CD4-positive, alpha-beta T cell treated with Interleukin-6 at 100 ng/mL for 8 hours (primary cell): Measurements from ENCODE around the gene KHNYN.
"Not testable (repeated sequence)": the region's sequence is repeated elsewhere in the genome, so short reads cannot be mapped to it uniquely, and the experiment has no call there.

ENCODE experiments used
- DNase-seq: peaks from one replicate; pipeline ENCODE4 v3.0.0-alpha.2; 2020; ENCODE audit warnings: mixed read lengths, low spot score

KHNYN gene

DNA sequence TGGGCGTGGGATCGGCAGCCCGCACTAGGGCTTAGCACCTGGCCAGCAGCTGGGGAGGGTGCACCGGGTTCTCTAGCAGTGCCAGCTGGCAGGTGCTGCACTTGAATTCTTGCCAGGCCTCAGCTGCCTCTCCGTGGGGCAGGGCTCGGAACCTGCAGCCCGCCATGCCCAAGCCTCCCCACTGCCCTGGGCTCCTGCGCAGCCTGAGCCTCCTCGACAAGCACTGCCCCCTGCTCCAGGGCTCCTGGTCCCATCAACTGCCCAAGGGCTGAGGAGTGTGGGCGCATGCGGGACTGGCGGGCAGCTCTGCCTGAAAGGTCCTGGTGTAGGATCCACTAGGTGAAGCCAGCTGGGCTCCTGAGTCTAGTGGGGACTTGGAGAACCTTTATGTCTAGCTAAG is 43.5 kb downstream of the KHNYN start:
- no peak for DNase-seq

DNA sequence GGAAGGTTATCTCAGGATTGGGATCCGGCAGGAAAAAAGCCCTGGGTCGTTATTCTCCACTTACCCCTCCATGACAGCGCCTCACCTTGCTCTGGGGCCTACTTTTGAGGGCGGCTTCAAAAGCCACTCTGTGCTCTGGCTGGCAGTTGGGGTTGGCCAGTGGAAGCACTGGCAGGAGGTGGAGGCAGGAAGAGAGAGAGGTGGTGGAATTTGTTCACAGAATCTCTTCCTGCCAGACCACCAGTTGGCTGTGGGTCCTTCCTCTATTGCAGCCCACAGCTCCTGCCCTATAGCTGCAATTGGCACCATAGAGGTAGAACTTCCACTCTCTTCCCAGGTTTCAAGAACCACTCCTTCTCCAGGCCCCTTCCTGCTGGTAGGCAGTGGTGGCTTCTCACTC is 45.5 kb downstream of the KHNYN start:
- no peak for DNase-seq

DNA sequence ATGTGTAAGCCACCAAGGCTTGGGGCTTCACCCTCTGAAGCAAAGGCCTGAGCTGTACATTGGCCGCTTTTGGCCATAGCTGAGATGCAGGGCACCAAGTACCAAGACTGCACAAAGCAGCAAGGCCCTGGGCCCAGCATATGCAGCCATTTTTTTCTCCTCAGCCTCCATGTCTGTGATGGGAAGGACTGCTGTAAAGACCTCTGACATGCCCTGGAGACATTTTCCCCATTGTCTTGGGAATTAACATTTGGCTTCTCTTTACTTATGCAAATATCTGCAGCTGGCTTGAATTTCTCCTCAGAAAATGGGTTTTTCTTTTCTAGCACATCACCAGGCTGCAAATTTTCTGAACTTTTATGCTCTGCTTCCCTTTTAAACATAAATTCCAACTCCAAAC is 50.2 kb downstream of the KHNYN start:
- DNase-seq, result not testable (repeated sequence)

DNA sequence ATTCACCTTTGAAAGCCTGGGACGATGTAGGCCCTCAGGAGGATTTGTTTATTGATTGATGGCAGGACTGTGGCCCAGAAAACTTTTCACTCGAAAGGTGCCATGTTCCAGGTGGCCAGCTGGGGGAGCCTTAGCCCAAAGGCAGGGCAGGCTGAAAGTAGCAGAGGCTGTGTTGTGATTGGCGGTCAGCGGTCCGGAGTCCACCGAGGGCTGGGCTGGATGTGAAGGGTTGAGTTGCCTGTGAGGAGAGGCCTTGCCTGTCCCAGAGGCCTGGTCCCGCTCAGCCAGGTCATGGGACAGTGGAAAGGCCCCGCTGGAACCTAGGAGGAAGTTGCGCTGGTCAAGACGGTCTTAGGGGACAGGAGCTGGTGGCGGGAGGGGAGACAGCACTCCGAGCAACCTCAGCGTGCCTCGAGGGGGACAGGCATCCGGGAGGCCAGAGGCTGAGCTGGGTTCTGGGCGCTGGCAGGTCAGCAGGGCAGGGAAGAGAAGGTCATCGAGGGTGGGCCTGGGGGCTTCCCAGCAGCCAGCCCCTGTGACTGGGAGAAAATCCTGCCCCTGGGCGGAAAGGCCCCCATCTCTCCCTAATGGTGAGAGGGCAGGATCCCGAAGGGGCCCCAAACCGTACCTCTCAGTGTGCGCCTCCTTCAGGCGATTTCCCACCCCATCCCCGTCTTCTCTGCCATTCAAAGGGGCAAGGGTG is 52.0 kb downstream of the KHNYN start:
- DNase-seq, result peak; percentile 45

DNA sequence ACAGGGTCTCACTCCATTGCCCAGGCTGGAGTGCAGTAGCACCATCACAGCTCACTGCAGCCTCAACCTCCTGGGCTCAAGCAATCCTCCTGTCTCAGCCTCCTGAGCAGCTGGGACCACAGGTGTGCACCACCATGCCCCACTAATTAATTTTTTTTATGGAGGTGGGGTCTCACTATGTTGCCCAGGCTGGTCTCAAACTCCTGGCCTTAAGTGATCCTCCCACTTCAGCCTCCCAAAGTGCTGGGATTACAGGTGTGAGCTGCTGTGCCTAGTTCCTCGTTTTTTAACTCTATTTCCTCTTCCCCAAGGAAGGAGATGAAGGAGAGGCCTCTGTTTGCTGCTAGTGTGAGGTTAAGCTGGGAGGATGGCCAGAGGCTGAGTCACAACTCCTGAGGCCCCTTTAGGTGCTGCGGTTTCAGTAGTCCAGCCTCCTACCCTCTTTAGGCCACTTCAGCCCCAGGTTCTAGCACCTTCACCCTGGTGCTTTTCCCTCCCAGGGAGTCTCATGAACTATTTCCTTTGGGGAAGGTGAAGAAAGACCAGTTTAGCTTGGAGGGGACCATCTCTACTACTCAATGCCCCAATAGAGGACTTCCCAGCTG is 53.0 kb downstream of the KHNYN start:
- DNase-seq, result not testable (repeated sequence)

DNA sequence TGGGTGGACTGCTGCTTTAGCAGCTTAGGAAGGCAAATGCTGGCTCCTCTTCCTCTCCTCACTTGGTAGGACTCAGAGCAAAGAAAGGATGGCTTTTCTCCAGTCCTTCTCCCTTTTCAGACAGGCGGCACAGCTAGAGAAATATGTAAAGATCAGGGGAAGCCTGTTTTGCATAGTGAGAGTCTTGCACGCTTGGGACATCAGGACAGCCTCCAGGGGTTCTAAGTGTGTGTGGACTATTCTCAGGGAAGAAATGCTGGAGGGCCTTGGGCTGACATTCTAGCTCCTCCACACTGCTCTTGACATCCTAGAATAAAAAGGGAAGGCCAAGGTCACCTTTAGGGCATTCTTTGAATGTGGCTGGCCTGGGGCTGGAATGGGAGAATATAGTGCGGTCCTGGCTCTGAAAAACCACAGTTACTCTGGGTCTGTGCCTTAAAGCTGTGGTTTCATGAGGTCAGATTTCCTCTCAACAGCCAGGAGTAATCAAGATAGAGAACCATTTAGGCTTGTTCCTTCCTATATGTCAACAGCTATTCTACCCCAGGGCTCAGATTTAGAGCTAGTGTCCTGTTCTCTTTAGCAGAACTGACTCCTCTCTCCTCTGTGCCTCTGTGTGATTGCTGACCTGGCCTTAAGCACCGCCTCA is 54.0 kb downstream of the KHNYN start:
- peak; percentile 39 for DNase-seq
